Coronary artery (tissue), 2 donors: ENCODE results near the gene STK17A.
"Not testable (repeated sequence)": the region's sequence is repeated elsewhere in the genome, so short reads cannot be mapped to it uniquely, and the experiment has no call there.

Source experiments
- DNase-seq: peaks from one replicate; pipeline ENCODE4 v3.0.0-alpha.2; 2017; ENCODE audit warnings: low spot score
- H3K27ac ChIP-seq, 2 donors: fragments of 200-600 bp; sonication (generic); one replicate each; pipeline ENCODE4 v1.5.1; 2016 to 2019
- H3K4me3 ChIP-seq: fragments of 200-600 bp; sonication (generic); 2 replicates; pipeline ENCODE4 v1.5.1; 2016; ENCODE audit warnings: mild to moderate bottlenecking, moderate library complexity
- CTCF ChIP-seq: fragments of 200-600 bp; sonication (generic); IDR thresholded peaks from one replicate; pipeline ENCODE4 v1.5.1; 2019; ENCODE audit warnings: antibody characterized with exemption

Gene STK17A

GRCh38 chr7:43575506-43575905 is 7.4 kb upstream of the STK17A start:
- DNase-seq: no peak
- TF ChIP-seq CTCF: no peak
- Histone ChIP-seq H3K4me3 (no peak overlapping the region), H3K27ac (no peak overlapping the region)

DNA sequence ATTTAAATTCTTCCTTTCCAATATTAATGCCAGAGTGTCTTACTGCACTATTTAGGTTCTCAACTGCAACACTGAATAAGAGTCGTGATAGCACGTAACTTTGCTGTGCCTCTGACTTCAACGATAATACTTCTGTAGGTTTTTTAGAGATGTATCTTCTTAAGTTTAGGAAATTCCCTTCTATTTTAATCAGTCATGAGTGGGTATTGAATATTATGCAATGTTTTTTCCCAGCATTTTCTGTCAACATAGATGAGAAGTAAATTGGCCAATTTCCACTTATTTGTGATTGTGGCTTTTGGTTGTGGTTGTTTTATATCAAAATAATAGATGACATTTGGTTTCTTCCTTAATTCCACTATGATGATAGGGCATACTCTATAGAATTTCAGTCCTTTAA is 6.7 kb upstream of the STK17A start:
- Histone ChIP-seq H3K4me3 (no peak overlapping the region), H3K27ac (no peak overlapping the region)
- TF ChIP-seq CTCF: no peak
- no peak for DNase-seq

- no peak overlapping the region for H3K4me3 ChIP-seq
- no peak for TF ChIP-seq CTCF
- no peak for DNase-seq
- no peak overlapping the region for H3K27ac ChIP-seq
Measured at GRCh38 chr7:43577485-43577951, 5.4 kb upstream of the STK17A start.

DNA sequence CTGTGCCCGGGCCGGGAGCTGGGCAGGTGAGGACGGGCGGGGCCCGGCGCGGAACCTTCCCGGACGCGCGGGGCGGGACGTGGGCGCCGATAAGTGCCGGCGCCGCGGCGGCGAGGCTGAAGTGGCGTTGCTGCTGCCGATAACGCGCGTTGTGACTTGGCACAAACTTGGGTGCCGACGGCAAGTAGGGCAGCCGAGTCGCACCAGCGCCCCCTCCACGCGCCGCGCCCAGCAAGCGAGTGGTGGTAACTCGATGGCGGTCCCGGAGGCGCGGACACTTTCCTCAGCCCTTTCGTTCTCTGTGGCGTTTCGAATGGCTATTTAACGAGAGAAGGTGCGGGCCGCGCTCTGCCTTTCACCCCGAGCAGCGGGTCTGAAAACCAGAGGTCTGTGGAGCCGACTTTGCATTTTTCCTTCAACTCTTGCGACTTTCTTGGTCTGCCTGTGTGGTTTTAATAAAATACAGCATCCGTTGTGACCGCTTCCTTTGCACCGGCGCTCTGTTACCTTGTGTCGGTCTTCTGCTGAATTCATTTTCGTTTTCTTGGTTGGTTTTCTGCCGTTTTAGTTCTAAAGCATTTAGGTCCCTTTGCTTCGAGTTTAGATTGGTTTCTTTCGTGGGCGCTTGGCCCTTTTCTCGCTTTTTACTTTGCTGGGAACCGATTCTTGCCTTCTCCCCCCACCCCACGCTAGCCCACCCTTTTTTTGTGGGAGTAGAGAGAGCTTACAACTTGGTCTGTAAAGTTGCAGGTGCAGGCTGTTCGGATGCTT is 701 bp downstream of the STK17A start:
- peak; percentile 82 for DNase-seq
- TF ChIP-seq CTCF: no peak
- H3K4me3 ChIP-seq: peak overlapping the region; percentile 99
- H3K27ac ChIP-seq: peak overlapping the region; percentile 92 to 98

DNA sequence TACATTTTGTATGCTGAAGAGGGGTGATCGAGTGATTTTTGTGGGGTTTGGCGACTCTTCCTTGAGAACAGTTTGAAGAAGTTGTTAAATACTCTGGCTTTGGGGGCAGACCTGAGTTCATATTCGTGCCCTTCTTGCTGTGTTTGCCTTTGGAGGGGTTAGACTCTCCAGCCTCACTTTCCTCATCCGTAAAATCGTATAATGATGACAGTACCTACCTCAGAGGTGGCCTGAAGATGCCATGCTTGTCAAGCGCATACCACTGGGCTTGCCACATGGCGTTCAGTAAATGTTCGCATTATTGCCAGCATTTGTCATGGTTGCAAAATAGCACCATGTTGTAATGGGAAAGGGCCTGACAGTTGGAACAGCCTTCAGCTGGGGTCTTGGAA is 1.3 kb downstream of the STK17A start:
- peak overlapping the region; percentile 92 to 98 for H3K27ac ChIP-seq
- no peak for DNase-seq
- peak overlapping the region; percentile 99 for H3K4me3 ChIP-seq
- no peak for TF ChIP-seq CTCF

DNA sequence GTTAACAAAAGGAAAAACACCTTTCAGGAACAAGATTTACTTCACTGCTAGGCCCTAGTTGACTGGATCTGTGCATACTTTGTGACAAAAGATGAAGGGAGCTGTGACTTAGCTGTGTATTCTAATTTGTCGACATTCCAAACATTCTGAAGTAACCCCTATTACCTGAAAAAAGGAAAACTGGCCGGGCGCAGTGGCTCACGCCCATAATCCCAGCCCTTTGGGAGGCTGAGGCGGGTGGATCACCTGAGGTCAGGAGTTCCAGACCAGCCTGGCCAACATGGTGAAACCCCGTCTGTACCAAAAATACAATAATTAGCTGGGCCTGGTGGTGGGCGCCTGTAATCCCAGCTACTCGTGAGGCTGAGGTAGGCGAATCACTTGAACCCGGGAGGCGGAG is 1.8 kb downstream of the STK17A start:
- peak overlapping the region; percentile 99 for H3K4me3 ChIP-seq
- peak overlapping the region; percentile 92 to 98 for H3K27ac ChIP-seq

GRCh38 chr7:43585562-43585961 is 2.7 kb downstream of the STK17A start:
- Histone ChIP-seq H3K27ac (peak overlapping the region in 1 of 2 donors; percentile 92), H3K4me3 (no peak overlapping the region)
- no peak for DNase-seq
- TF ChIP-seq CTCF: no peak

More for the DNA sequence above, 1.8 kb downstream of the STK17A start:
- not testable (repeated sequence) for DNase-seq
